HepG2 (cell line): ENCODE data around the gene ATP6V1C2. TPM values are rescaled to one million over a fixed set of nuclear protein-coding genes. Genes with fewer than 3 reads are reported as not detected.
A peak's percentile ranks its signal among the peaks of the same experiment; 100 is the strongest.

Experiments used
- ARID3A ChIP-seq: IDR thresholded peaks from 2 replicates; pipeline ENCODE4 v1.6.1; 2012; ENCODE audit warnings: low read depth, low read length, improper control_type of control experiment
- ATF1 ChIP-seq: IDR thresholded peaks from 2 replicates; pipeline ENCODE4 v1.6.1; 2016; ENCODE audit warnings: mild to moderate bottlenecking, control low read depth
- FLYWCH1 ChIP-seq: sonication (generic); formaldehyde crosslinking; IDR thresholded peaks from 2 replicates; pipeline ENCODE4 v1.8.1; 2023; ENCODE audit warnings: mild to moderate bottlenecking, missing genetic modification reagents
- GLI4 ChIP-seq: sonication (generic); formaldehyde crosslinking; IDR thresholded peaks from 2 replicates; pipeline ENCODE4 v1.5.1; 2020; ENCODE audit warnings: missing genetic modification reagents, mild to moderate bottlenecking, moderate library complexity, borderline replicate concordance
- HCFC1 ChIP-seq: fragments of 150-350 bp; IDR thresholded peaks from 2 replicates; pipeline ENCODE4 v1.6.1; 2014; ENCODE audit warnings: low read depth, low read length
- HOXA7 ChIP-seq: sonication (generic); formaldehyde crosslinking; IDR thresholded peaks from 2 replicates; pipeline ENCODE4 v1.8.1; 2022; ENCODE audit warnings: mild to moderate bottlenecking, missing genetic modification reagents, moderate library complexity
- IRF9 ChIP-seq: sonication (generic); formaldehyde crosslinking; IDR thresholded peaks from 2 replicates; pipeline ENCODE4 v1.8.0; 2022; ENCODE audit warnings: missing genetic modification reagents, mild to moderate bottlenecking, borderline replicate concordance
- KLF16 ChIP-seq, 2 experiments: sonication (generic) in 1 of 2; formaldehyde crosslinking in 1 of 2; IDR thresholded peaks; 2 replicates each; pipeline versions ENCODE4 v1.6.1 to v1.8.0; 2016 to 2023; ENCODE audit warnings: missing genetic modification reagents in 2 of 2, missing compliant biosample characterization in 1 of 2
- NKX3-1 ChIP-seq: sonication (generic); formaldehyde crosslinking; IDR thresholded peaks from 2 replicates; pipeline ENCODE4 v1.5.0; 2020; ENCODE audit warnings: missing genetic modification reagents
- SRF ChIP-seq: IDR thresholded peaks from 2 replicates; pipeline ENCODE4 v1.6.1; 2011; ENCODE audit warnings: mild to moderate bottlenecking, low read depth, low read length, moderate library complexity
- STAT5B ChIP-seq: sonication (generic); formaldehyde crosslinking; IDR thresholded peaks from 2 replicates; pipeline ENCODE4 v1.4.0; 2020; ENCODE audit warnings: missing genetic modification reagents
- TRIM24 ChIP-seq: sonication (generic); formaldehyde crosslinking; IDR thresholded peaks from 2 replicates; pipeline ENCODE4 v1.8.0; 2022; ENCODE audit warnings: mild to moderate bottlenecking, missing genetic modification reagents
- ZNF276 ChIP-seq: sonication (generic); formaldehyde crosslinking; IDR thresholded peaks from 2 replicates; pipeline ENCODE4 v1.4.0; 2020; ENCODE audit warnings: mild to moderate bottlenecking, low read depth, missing genetic modification reagents
- ZNF326 ChIP-seq: sonication (generic); formaldehyde crosslinking; IDR thresholded peaks from 2 replicates; pipeline ENCODE4 v1.4.0; 2020; ENCODE audit warnings: missing genetic modification reagents, borderline replicate concordance
- ZNF550 ChIP-seq: sonication (generic); formaldehyde crosslinking; IDR thresholded peaks from 2 replicates; pipeline ENCODE4 v1.4.0; 2020; ENCODE audit warnings: mild to moderate bottlenecking, missing genetic modification reagents, borderline replicate concordance
- ZNF589 ChIP-seq: sonication (generic); formaldehyde crosslinking; conservative IDR thresholded peaks from 2 replicates; pipeline ENCODE4 v1.8.0; 2022; ENCODE audit warnings: mild to moderate bottlenecking, moderate library complexity, missing genetic modification reagents
- ZNF597 ChIP-seq: sonication (generic); formaldehyde crosslinking; IDR thresholded peaks from 2 replicates; pipeline ENCODE4 v1.5.0; 2020; ENCODE audit warnings: missing genetic modification reagents
- ZNF652 ChIP-seq: IDR thresholded peaks from 2 replicates; pipeline ENCODE4 v1.6.1; 2016; ENCODE audit warnings: low read depth, borderline replicate concordance
- ZNF713 ChIP-seq: sonication (generic); formaldehyde crosslinking; IDR thresholded peaks from 2 replicates; pipeline ENCODE4 v1.4.0; 2020; ENCODE audit warnings: mild to moderate bottlenecking, missing genetic modification reagents
- ZNF777 ChIP-seq: sonication (generic); formaldehyde crosslinking; IDR thresholded peaks from 2 replicates; pipeline ENCODE4 v1.4.0; 2020; ENCODE audit warnings: missing genetic modification reagents
- ZSCAN25 ChIP-seq: sonication (generic); formaldehyde crosslinking; IDR thresholded peaks from 2 replicates; pipeline ENCODE4 v1.8.0; 2022; ENCODE audit warnings: mild to moderate bottlenecking, missing genetic modification reagents
- ZXDC ChIP-seq: sonication (generic); formaldehyde crosslinking; IDR thresholded peaks from 2 replicates; pipeline ENCODE4 v1.5.0; 2020; ENCODE audit warnings: mild to moderate bottlenecking, missing genetic modification reagents
- polyA plus RNA-seq, 8 experiments: library from polyadenylated mRNA; depleted of rRNA in 3 of 8; stranded (reverse) in 7 of 8; unstranded in 1 of 8; fragments of >200 nt; fragmentation: Illumina TruSeq in 4 of 8; extraction: Trizol in 4 of 8; gene quantifications; 2 replicates each; pipeline versions ENCODE4 v1.2.1 to v1.2.3, GENCODE V29; 2011 to 2016; ENCODE audit warnings: low read depth in 4 of 8, missing spikeins in 1 of 8, mixed read lengths in 1 of 8; ENCODE audit not compliant: insufficient read depth in 1 of 8
- total RNA-seq, 5 experiments: library from RNA; depleted of rRNA; stranded (reverse); fragments of >200 nt; fragmentation: Illumina TruSeq; extraction: Trizol; gene quantifications; 2 replicates each; pipeline ENCODE4 v1.2.3, GENCODE V29; 2016; ENCODE audit warnings: low read depth in 1 of 5

The ATP6V1C2 gene
- total and polyA plus RNA-seq, 2 of the 13 experiments (the other 11 are each of a cell fraction or from before 2014, with no cell fraction given) = 0.04 to 0.29 TPM

- no peak for TF ChIP-seq ZNF597 (CRISPR knock-in tag)
- no peak for TF ChIP-seq STAT5B (CRISPR knock-in tag)
- TF ChIP-seq GLI4 = no peak
- TF ChIP-seq HCFC1 = no peak
- no peak for TF ChIP-seq ZNF652 (CRISPR knock-in tag)
- no peak for TF ChIP-seq ZSCAN25 (CRISPR knock-in tag)
- no peak for TF ChIP-seq TRIM24
- TF ChIP-seq NKX3-1 (CRISPR knock-in tag) = no peak
- 0 out of 2 replicates have a peak, but pooled peaks have one; percentile 20 for TF ChIP-seq ARID3A
- TF ChIP-seq ATF1 (CRISPR knock-in tag) = no peak
- no peak for TF ChIP-seq FLYWCH1
- 0 out of 2 replicates have a peak, but pooled peaks have one; percentile 42 for TF ChIP-seq IRF9
- TF ChIP-seq SRF = no peak
- no peak for TF ChIP-seq ZNF326 (CRISPR knock-in tag)
- no peak for TF ChIP-seq ZXDC (CRISPR knock-in tag)
- TF ChIP-seq ZNF276 (CRISPR knock-in tag) = no peak
- TF ChIP-seq HOXA7 (CRISPR knock-in tag) = no peak
- no peak for TF ChIP-seq ZNF777 (CRISPR knock-in tag)
- TF ChIP-seq KLF16 (CRISPR knock-in tag; IDR thresholded peaks at IDR 0.05) = no peak
- no peak for TF ChIP-seq ZNF713 (CRISPR knock-in tag)
- TF ChIP-seq ZNF550 = 0 out of 2 replicates have a peak, but pooled peaks have one; percentile 25
- no peak for TF ChIP-seq ZNF589 (CRISPR knock-in tag)
These were observed 110.9 kb downstream of the ATP6V1C2 start (continued) for GRCh38 chr2:10832203-10832936.
